NCI-H69 (cell line): ENCODE measurements around the gene FOXK2.
"Not testable (repeated sequence)": the region's sequence is repeated elsewhere in the genome, so short reads cannot be mapped to it uniquely, and the experiment has no call there.

Source experiments
- DNase-seq: peaks from one replicate; lab custom pipeline; 2025; lab: John Stamatoyannopoulos, UW

FOXK2 gene

DNA sequence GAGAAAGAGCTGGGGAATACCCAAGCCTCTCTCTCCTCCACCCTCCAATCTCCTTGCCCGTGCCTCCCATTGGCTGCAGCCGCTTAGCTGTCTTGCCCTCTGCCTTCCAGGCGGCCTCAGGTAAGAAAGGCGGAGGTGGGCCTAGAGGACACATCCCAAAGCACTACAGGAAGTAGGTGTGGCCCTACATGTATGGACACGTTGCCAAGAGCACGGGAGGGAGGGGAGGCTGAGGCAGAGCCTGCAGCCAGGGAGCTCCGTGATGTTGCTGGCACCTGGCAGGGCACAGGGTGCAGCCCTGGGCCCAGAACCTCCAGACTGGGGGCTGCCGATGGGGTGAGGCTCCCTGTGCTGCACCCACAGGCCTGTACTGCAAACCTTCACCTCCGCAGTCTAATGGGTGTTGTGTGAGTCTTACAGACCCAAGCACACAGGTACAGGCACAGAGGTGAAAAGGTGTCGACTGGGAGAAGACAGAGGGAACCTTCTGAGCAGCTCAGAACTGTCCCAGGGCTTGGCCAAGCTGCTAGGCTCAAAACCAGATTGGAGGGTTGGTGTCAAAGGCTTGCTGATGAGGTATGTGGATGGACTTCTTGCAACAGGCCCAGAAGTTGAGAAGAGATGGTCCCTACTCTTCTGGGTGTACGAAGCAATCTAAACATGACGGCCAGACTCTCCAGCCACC, 23.5 kb upstream of the FOXK2 start:
- DNase-seq: peak; percentile 98

DNA sequence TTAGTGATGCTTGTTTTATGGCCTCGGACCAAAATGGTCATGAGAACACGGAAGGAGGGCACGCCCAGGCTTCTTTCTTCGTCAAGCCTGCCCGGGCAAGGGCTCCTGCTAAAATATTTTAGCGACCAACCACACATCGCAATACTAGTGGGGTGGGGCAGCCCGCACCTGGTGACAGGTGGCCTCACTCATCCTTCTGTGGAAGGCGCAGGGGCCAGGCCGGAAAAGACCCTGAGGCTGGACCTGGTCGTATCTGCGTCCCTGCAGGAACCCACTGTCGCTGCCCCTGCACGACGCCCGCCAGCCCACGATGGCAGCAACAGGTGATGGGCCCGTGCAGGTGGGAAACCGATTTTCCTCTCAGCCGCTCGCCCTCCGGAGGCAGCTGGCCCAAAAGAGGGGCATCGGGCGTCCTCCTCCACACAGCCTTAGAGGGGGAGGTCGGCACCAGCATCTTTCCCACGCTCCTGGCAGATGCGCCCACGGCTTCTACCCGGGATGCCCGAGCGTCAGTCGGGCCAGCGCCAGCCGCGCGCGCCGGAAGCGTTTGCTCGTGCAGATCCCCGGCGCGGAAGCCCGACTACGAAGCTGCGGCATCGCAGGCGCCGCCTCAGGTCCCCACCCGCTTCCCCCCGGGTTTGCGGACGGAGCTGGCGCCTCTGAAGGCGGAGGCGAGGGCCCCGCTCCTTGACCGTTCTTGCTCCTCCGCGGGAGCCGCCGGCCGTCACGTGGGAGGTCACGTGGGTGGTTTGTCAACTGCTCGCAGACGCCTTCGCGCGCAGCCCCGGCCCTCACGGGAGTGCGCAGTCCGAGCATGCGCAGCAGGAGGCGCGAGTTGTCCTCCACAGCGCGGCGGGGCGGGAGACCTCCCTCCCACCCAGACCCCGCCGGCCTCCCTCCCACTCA, 22.8 kb upstream of the FOXK2 start:
- DNase-seq: peak; percentile 99

GRCh38 chr17:82497483-82498405, 21.8 kb upstream of the FOXK2 start:
- peak; percentile 92 for DNase-seq

DNA sequence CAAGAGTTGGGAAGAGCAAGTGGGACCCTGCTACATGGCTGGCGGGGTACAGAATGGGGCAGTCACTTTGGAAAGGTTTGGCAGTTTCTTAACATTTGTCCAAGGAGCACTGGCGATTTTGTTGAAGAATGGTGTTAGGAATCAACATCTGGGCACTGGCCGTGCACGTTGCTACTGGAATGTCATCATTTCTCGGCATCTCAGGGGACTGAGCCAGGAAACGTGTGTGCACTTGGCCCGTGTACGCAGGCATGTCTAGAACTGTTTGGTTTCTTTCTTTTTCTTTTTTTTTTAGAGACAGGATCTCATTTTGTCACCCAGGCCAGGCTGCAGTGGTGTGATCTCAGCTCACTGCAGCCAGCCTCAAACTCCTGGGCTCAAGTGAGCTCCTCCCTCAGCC, 17.3 kb upstream of the FOXK2 start:
- no peak for DNase-seq

GRCh38 chr17:82503094-82503727, 16.3 kb upstream of the FOXK2 start:
- DNase-seq: no peak

DNA sequence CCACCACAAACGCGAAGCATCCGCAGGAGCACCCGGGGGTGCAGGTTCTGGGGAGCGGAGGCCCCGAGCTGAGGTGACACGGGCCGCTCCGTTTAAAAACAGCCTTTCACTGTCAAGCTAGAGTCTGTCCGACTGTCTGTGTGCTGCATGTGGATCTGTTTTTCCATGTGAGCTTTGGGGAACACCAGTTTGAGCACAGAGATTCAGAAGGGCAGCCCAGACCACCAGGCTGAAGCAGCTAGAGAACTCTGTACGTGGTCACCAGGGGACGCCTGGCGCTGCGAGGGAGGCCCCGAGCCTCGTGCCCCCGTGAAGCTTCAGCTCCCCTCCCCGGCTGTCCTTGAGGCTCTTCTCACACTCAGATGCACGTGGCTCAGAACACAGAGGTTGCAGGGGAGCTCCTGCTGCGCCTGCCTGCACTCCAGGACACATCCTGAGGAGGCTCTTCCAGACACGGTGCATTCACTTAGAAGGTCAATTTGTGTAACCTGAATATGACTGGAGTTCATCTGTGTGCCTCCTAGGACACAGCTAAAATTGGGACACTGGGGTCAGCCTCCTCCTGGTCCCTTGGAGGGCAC, 15.7 kb upstream of the FOXK2 start:
- no peak for DNase-seq

DNA sequence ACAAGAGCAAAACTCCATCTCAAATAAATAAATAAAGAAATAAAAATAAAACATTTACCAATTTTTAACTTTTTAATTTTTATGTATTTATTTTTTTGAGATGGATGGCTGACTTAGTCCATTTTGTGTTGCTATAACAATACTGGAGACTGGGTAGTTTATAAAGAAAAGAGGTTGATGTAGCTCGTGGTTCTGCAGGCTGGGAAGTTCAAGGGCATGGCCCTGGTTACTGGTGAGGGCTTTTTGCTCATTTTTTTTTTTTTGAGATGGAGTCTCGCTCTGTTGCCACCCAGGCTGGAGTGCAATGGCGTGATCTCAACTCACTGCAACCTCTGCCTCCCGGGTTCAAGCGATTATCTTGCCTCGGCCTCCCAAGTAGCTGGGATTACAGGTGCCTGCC, 14.2 kb upstream of the FOXK2 start:
- no peak for DNase-seq

DNA sequence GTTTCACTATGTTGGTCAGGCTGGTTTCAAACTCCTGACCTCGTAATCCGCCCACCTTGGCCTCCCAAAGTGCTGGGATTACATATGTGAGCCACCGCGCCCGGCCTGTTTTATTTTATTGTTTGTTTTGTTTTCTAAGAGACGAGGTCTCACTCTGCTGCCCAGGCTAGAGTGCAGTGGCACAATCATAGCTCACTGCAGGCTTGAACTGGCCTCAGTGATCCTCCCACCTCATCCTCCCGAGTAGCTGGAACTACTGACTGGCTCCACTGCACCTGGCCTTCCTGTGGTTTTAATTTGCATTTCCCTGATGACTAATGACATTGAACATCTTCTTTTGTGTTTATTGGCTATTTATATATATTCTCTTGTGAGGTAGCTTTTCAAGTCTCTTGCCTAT, 13.1 kb upstream of the FOXK2 start:
- peak; percentile 25 for DNase-seq

- DNase-seq: no peak
Observed at GRCh38 chr17:82507631-82508175, 11.8 kb upstream of the FOXK2 start.

DNA sequence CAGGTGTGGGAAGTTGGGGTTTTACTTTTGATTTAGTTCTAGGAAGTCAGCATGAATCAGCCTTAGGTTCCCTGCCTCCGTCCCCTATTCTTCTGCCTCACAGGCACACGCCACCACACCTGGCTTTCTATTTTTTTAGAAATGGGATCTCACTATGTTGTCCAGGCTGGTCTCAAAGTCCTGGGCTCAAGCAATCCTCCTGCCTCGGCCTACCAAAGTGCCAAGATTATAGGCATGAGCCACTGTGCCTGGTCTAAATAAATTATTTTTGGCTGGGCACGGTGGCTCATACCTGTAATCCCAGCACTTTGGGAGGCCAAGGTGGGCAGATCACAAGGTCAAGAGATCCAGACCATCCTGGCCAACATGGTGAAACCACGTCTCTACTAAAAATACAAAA, 7.9 kb upstream of the FOXK2 start:
- not testable (repeated sequence) for DNase-seq

GRCh38 chr17:82513864-82514263, 5.7 kb upstream of the FOXK2 start:
- not testable (repeated sequence) for DNase-seq

GRCh38 chr17:82517230-82517865, 2.2 kb upstream of the FOXK2 start:
- peak; percentile 62 for DNase-seq

DNA sequence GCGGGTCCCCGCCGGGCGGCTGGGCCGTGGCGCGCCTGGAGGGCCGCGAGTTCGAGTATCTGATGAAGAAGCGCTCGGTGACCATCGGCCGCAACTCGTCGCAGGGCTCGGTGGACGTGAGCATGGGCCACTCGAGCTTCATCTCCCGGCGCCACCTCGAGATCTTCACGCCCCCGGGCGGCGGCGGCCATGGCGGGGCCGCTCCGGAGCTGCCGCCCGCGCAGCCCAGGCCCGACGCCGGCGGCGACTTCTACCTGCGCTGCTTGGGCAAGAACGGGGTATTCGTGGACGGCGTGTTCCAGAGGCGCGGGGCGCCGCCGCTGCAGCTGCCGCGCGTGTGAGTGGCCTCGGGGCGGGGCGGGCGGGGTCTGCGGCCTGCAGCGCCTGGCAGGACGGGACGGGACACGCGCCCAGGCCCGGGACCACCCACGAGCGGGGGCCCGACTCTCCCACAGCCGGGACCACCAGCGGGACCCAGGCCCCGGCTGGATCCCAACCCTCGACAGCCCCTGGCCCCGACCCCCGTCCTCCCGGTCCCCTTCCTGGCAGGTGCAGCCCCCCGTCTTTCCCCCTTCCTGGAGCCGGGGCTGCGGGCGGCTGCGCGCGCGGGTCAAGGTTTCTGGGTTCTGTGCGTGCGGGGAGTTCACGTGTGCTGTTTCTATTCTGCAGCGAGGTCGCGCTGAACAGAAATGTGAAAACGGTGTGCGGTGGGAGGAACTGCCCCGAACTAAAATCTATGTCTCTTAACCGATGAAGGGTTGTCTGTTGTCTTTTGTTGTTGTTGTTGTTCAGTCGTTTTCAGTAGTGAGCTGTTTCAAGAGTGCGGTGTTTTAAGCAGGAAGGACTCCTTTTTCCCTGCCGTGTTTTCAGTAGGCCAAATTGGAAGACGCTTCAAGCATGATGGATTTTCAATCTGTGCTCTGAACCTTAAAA, 705 bp downstream of the FOXK2 start:
- peak; percentile 70 for DNase-seq

DNA sequence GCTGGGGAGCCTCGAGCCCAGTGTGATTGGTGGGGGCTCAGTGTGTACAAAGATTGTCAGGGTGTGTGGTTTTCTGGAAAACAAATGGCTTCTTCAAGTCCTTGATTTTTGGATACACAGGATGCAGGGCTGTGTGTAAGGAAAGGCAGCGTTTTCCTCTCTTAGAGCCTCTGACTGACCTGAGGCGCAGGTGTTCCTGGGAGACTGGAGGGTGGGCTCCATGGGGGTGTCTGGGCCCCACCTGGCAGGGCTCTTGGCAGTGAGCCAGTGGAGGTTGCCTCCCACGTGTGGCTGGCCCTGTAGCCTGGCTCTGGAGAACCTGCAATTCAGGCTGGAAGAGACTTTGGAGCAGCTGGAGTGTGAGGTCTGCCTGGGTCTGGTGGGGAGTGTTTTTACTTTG, 5.0 kb downstream of the FOXK2 start:
- peak; percentile 89 for DNase-seq

- no peak for DNase-seq
Observed at GRCh38 chr17:82525712-82526111, 6.2 kb downstream of the FOXK2 start.

DNA sequence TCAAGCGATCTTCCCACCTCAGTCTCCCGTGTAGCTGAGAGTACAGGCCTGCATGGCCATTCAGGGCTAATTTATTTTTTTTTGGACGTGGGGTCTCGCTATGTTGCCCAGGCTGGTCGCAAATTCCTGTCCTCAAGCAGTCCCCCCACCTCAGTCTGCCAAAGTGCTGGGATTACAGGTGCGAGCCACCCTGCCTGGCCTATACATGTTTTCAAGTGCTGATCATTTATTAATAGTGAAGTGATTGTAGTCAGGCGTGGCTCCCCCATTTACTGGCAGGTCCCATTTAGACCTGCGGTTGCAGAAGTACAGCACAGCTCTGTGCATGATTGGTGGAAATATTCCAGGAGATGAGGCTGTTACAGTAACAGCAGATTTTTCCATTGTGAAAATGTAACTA, 8.4 kb downstream of the FOXK2 start:
- DNase-seq: no peak

- peak; percentile 64 for DNase-seq
Observed at GRCh38 chr17:82528484-82529265, 9.1 kb downstream of the FOXK2 start.

GRCh38 chr17:82529914-82530300, 10.4 kb downstream of the FOXK2 start:
- no peak for DNase-seq

DNA sequence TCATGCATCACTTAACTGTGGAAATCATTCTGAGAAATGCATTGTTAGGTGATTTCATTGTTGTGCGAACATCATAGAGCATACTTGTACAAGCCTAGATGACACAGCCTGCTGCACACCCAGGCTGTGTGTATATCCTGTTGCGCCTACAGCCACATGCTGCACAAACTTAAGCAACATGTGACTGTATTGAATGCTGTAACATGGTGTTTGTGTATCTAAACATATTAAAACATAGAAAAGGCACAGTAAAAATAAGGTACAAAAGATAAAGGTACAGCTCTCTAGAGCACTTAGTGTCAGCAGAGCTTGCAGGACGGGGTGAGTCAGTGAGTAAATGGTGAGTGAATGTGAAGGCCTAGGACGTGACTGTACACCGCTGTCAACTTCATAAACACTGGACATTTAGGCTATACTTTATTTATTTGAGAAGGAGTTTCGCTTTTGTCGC, 11.9 kb downstream of the FOXK2 start:
- no peak for DNase-seq
